ENCODE results near the gene AIFM1.

Gene AIFM1

DNA sequence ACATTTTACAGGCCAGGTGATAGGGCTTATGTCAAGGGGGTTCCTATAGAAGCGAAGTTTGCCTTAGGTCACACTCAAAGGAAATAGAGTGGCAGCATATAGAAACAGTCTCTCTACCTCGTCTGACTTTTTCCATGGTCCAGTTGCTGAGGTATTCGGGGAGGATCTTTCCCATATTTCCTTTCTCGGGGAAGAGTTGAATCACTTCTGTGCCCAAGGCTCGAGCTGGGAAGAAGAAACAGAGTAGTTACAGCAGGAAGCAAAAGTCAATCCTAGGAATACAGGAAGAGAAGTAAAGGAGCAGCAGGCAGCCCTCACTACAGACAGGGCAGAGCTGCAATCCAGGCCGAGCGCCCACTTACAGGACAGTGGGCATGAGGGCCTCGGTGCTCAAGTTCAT is 28.7 kb downstream of the AIFM1 start:
- no peak overlapping the region for H3K4me3 ChIP-seq (ENCODE audit: low read depth, low read length)
- DNase-seq (ENCODE audit: low read depth) = no peak
- no peak for TF ChIP-seq MYC (IDR thresholded peaks at IDR 0.05; ENCODE audit: low read depth, low read length)
- no peak for TF ChIP-seq MAX (IDR thresholded peaks at IDR 0.05; ENCODE audit: low read depth, low read length)
- TF ChIP-seq POLR2A (IDR thresholded peaks at IDR 0.05; ENCODE audit: extremely low read depth, insufficient read length) = no peak
- TF ChIP-seq, protein P1, sequence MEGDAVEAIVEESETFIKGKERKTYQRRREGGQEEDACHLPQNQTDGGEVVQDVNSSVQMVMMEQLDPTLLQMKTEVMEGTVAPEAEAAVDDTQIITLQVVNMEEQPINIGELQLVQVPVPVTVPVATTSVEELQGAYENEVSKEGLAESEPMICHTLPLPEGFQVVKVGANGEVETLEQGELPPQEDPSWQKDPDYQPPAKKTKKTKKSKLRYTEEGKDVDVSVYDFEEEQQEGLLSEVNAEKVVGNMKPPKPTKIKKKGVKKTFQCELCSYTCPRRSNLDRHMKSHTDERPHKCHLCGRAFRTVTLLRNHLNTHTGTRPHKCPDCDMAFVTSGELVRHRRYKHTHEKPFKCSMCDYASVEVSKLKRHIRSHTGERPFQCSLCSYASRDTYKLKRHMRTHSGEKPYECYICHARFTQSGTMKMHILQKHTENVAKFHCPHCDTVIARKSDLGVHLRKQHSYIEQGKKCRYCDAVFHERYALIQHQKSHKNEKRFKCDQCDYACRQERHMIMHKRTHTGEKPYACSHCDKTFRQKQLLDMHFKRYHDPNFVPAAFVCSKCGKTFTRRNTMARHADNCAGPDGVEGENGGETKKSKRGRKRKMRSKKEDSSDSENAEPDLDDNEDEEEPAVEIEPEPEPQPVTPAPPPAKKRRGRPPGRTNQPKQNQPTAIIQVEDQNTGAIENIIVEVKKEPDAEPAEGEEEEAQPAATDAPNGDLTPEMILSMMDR (IDR thresholded peaks at IDR 0.05; ENCODE audit: low read depth, low read length) = no peak

DNA sequence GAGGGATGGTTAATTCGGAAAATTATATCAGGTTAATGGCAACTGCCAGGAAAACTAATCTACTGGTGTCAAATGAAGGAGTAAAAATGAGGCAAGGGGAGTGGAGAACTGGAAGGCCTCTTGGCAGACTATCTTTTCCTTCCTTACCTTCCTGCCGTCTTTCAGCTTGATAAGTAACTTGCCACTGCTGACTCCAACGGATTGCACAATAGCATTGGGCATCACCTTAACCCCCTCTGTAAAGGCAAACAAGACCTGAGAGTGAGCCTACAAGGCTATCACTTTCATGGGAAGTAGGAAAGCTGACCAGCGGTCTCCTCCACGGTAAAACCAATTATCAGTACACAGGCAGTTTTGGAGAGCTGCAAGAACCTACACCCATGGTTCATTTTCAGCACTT is 29.1 kb downstream of the AIFM1 start:
- TF ChIP-seq, protein P1 (IDR thresholded peaks at IDR 0.05; ENCODE audit: low read depth, low read length) = no peak
- no peak for TF ChIP-seq MAX (IDR thresholded peaks at IDR 0.05; ENCODE audit: low read depth, low read length)
- TF ChIP-seq POLR2A (IDR thresholded peaks at IDR 0.05; ENCODE audit: extremely low read depth, insufficient read length) = no peak
- no peak for TF ChIP-seq MYC (IDR thresholded peaks at IDR 0.05; ENCODE audit: low read depth, low read length)
- no peak overlapping the region for H3K4me3 ChIP-seq (ENCODE audit: low read depth, low read length)
- DNase-seq (ENCODE audit: low read depth) = no peak

- no peak for DNase-seq (ENCODE audit: low read depth)
- TF ChIP-seq MYC (IDR thresholded peaks at IDR 0.05; ENCODE audit: low read depth, low read length) (no peak), POLR2A (IDR thresholded peaks at IDR 0.05; ENCODE audit: extremely low read depth, insufficient read length) (no peak), MAX (IDR thresholded peaks at IDR 0.05; ENCODE audit: low read depth, low read length) (no peak)
- TF ChIP-seq, protein P1 (IDR thresholded peaks at IDR 0.05; ENCODE audit: low read depth, low read length) = no peak
- H3K4me3 ChIP-seq (ENCODE audit: low read depth, low read length) = no peak overlapping the region
Observed at GRCh38 chrX:130130990-130131389, 34.7 kb downstream of the AIFM1 start.

DNA sequence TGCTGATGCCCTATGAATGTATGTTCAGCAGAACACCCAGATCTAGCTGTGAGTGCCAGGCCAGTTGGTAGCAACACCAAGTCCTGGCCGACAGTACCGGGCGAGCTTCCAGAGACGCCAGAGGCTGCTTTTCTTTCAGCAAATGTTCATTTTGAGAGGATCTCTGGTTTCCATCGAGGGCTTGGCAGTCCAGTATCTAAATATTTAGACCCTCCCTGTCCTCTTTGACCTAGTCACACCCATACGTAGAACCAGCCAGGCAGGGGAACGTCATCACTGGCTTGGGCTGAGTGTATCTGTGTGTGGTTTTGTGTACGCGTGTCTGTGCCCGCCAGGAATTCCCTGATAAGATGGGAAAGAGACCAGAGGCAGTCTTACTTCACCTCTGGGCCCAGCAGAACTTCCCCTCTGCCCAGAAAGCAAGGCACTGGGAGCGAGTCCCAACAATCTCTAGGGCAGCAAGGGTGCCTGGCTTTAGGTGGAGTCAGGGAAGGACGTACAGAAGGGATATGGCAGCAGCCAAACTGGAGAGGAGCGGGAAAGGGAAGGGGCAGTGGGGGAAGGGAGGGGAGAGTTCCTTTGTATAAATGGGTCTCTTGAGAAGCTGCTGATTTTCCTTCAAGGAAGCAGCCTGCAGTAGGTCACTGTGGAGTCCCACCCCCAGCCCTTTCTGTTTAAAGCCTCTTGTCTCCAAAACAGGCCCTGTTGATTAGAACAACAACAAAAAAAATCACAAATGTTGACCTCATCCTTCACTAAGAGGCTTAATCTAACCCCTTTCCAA is 40.4 kb downstream of the AIFM1 start:
- TF ChIP-seq POLR2A (IDR thresholded peaks at IDR 0.05; ENCODE audit: extremely low read depth, insufficient read length) = no peak
- no peak for TF ChIP-seq MYC (IDR thresholded peaks at IDR 0.05; ENCODE audit: low read depth, low read length)
- TF ChIP-seq, protein P1 (IDR thresholded peaks at IDR 0.05; ENCODE audit: low read depth, low read length) = no peak
- TF ChIP-seq MAX (IDR thresholded peaks at IDR 0.05; ENCODE audit: low read depth, low read length) = no peak
- DNase-seq (ENCODE audit: low read depth) = no peak
- H3K4me3 ChIP-seq (ENCODE audit: low read depth, low read length) = no peak overlapping the region

DNA sequence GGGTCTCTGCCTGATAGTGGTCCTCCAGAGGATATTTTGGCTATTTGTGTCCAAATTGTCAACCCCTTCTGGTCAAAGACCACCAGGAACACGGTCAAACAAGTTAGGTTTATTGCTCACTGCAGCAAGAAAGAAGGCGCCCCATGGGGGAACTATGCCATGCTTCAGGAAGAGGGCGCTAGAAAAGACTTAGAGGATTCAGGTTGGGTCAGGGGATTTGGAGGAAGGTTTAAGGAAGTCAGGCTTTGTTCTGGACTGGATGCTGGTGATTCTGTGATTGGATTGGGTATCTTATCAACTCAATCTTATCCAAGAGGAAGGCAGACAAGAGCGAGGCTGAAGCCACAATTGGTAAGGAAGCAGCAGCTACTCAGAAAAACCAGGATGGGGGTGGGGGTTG is 41.1 kb downstream of the AIFM1 start:
- DNase-seq (ENCODE audit: low read depth) = no peak
- TF ChIP-seq MYC (IDR thresholded peaks at IDR 0.05; ENCODE audit: low read depth, low read length) (no peak), POLR2A (IDR thresholded peaks at IDR 0.05; ENCODE audit: extremely low read depth, insufficient read length) (no peak), MAX (IDR thresholded peaks at IDR 0.05; ENCODE audit: low read depth, low read length) (no peak)
- TF ChIP-seq, protein P1 (IDR thresholded peaks at IDR 0.05; ENCODE audit: low read depth, low read length) = no peak
- no peak overlapping the region for H3K4me3 ChIP-seq (ENCODE audit: low read depth, low read length)
